GM12891 (cell line): Measurements from ENCODE around the gene BSPRY.
"Not testable (repeated sequence)": the region's sequence is repeated elsewhere in the genome, so short reads cannot be mapped to it uniquely, and the experiment has no call there.

ENCODE experiments used
- DNase-seq: peaks from one replicate; pipeline ENCODE4 v3.0.0; 2011; ENCODE audit warnings: low spot score; ENCODE audit not compliant: insufficient read length
- FAIRE-seq: peaks from 2 replicates; lab custom pipeline; 2011; peaks lifted over from hg19 to GRCh38; lab: Jason Lieb, UNC
- PAX5 ChIP-seq: IDR thresholded peaks from 2 replicates; pipeline ENCODE4 v1.6.1; 2011; ENCODE audit warnings: low read length, moderate library complexity, mild to moderate bottlenecking; ENCODE audit not compliant: insufficient read depth, severe bottlenecking
- POLR2A ChIP-seq: IDR thresholded peaks from 2 replicates; pipeline ENCODE4 v1.6.1; 2011; ENCODE audit warnings: low read depth, low read length, control low read depth
- POLR2AphosphoS5 ChIP-seq: IDR thresholded peaks from 2 replicates; pipeline ENCODE4 v1.6.1; 2011; ENCODE audit warnings: low read depth, low read length, control low read depth
- POU2F2 ChIP-seq: IDR thresholded peaks from 2 replicates; pipeline ENCODE4 v1.6.1; 2011; ENCODE audit warnings: low read depth, mild to moderate bottlenecking, control low read depth, low read length, moderate library complexity
- SPI1 ChIP-seq: IDR thresholded peaks from 2 replicates; pipeline ENCODE4 v1.6.1; 2011; ENCODE audit warnings: low read depth, low read length, control low read depth
- TAF1 ChIP-seq: IDR thresholded peaks from 2 replicates; pipeline ENCODE4 v1.6.1; 2011; ENCODE audit warnings: low read depth, low read length, control low read depth

BSPRY gene

GRCh38 chr9:113398796-113399195, 49.5 kb downstream of the BSPRY start:
- no peak for FAIRE-seq
- DNase-seq = no peak
- TF ChIP-seq POLR2A (no peak), POLR2AphosphoS5 (no peak), SPI1 (no peak), POU2F2 (no peak), TAF1 (no peak), PAX5 (no peak)

- DNase-seq (no peak), FAIRE-seq (no peak)
- TF ChIP-seq TAF1 (no peak), SPI1 (no peak), POLR2AphosphoS5 (no peak), PAX5 (no peak), POLR2A (no peak), POU2F2 (no peak)
These were observed 50.4 kb downstream of the BSPRY start for GRCh38 chr9:113399646-113400200.

GRCh38 chr9:113401027-113401792, 51.9 kb downstream of the BSPRY start, which contains the start of gene ALAD:
TSS of gene ALAD (minus strand) at chr9:113401284. CDS start at chr9:113393559, 7,725 bp downstream.
- FAIRE-seq = peak; percentile 98
- TF ChIP-seq POLR2A = 0 out of 2 replicates have a peak, but pooled peaks have one; percentile 30
- no peak for TF ChIP-seq POLR2AphosphoS5
- TF ChIP-seq POU2F2 = no peak; the same call in 1 of the 2 replicates
- TF ChIP-seq PAX5 = peak; percentile 39
- DNase-seq = peak; percentile 98

GRCh38 chr9:113403646-113404045, 54.3 kb downstream of the BSPRY start:
- DNase-seq (no peak), FAIRE-seq (no peak)
- no peak for TF ChIP-seq PAX5
- TF ChIP-seq POLR2A = no peak

GRCh38 chr9:113406353-113406752, 57.0 kb downstream of the BSPRY start:
- not testable (repeated sequence) for FAIRE-seq, DNase-seq
- TF ChIP-seq POLR2A = 0 out of 2 replicates have a peak, but pooled peaks have one; percentile 11

GRCh38 chr9:113406873-113407511, 57.7 kb downstream of the BSPRY start:
- DNase-seq = not testable (repeated sequence)
- FAIRE-seq = peak; percentile 5

- DNase-seq (no peak), FAIRE-seq (no peak)
- TF ChIP-seq POU2F2 (no peak), POLR2AphosphoS5 (no peak), TAF1 (no peak), PAX5 (no peak), POLR2A (no peak), SPI1 (no peak)
These were observed 60.1 kb downstream of the BSPRY start for GRCh38 chr9:113409481-113409880.

- TF ChIP-seq POLR2AphosphoS5 (no peak), PAX5 (no peak), POU2F2 (no peak), TAF1 (no peak), POLR2A (no peak), SPI1 (no peak)
- FAIRE-seq = no peak
- no peak for DNase-seq
These were observed 60.5 kb downstream of the BSPRY start for GRCh38 chr9:113409883-113410206.

- TF ChIP-seq POU2F2 = peak; percentile 46
- TF ChIP-seq TAF1 = peak; percentile 75
- no peak for TF ChIP-seq SPI1
- peak; percentile 91 for TF ChIP-seq POLR2A
- TF ChIP-seq PAX5 = peak; percentile 83
- TF ChIP-seq POLR2AphosphoS5 = peak; percentile 87; the same call in 1 of the 2 replicates
- DNase-seq (peak; percentile 82), FAIRE-seq (peak; percentile 97)
These were observed 61.0 kb downstream of the BSPRY start, which contains the start of the genes C9orf43 and POLE3 for GRCh38 chr9:113410207-113410864. TSS of gene C9orf43 (plus strand) at chr9:113410747. CDS start at chr9:113413494, 2,747 bp downstream. TSS of gene POLE3 (minus strand) at chr9:113410675. CDS start at chr9:113410293, 382 bp downstream.
